Testis (tissue), 3 donors: ENCODE results near the gene CCDC177. TPM values are rescaled to one million over a fixed set of nuclear protein-coding genes. Genes with fewer than 3 reads are reported as not detected.
A peak's percentile ranks its signal among the peaks of the same experiment; 100 is the strongest.

Experiments used
- DNase-seq: peaks from one replicate; pipeline ENCODE4 v3.0.0-alpha.2; 2019
- H3K27ac ChIP-seq, 2 donors: fragments of 200-600 bp; sonication (generic); one replicate each; pipeline ENCODE4 v1.5.1; 2019
- H3K27me3 ChIP-seq: fragments of 200-600 bp; sonication (generic); one replicate; pipeline ENCODE4 v1.5.1; 2019
- H3K36me3 ChIP-seq: fragments of 200-600 bp; sonication (generic); one replicate; pipeline ENCODE4 v1.5.1; 2017; ENCODE audit warnings: low read depth; ENCODE audit errors: missing control alignments
- H3K4me1 ChIP-seq: fragments of 200-600 bp; sonication (generic); one replicate; pipeline ENCODE4 v1.5.1; 2019
- H3K4me3 ChIP-seq, 2 donors: fragments of 200-600 bp; sonication (generic); one replicate each; pipeline ENCODE4 v1.5.1; 2017 to 2019
- H3K9me3 ChIP-seq: fragments of 200-600 bp; sonication (generic); one replicate; pipeline ENCODE4 v1.5.1; 2017
- POLR2A ChIP-seq: fragments of 450-650 bp; IDR thresholded peaks from one replicate; pipeline ENCODE4 v1.6.1; 2017; ENCODE audit warnings: antibody characterized with exemption, mild to moderate bottlenecking, moderate library complexity
- WGBS, 2 donors: methylation state at CpG; one replicate each; pipeline ENCODE4 v1.1.5; 2018; 5-methylcytosine and 5-hydroxymethylcytosine counted together
- intact Hi-C: fragments of 100-400 bp; cut with DNase I; formaldehyde crosslinking; loops from one replicate; pipeline ENCODE4 v1.15.1; 2023; ENCODE audit warnings: low total_unique reads
- polyA plus RNA-seq: library from polyadenylated mRNA; stranded (reverse); fragments of 350-450 nt; fragmentation: Illumina TruSeq; extraction: RNeasy Lipid Tissue Mini Kit (QIAGEN cat#74804); gene quantifications from one replicate; pipeline ENCODE4 v1.2.3, GENCODE V29; 2014; ENCODE audit warnings: low read depth, low replicate concordance; ENCODE audit not compliant: insufficient read depth
- total RNA-seq, 2 donors: library from RNA; depleted of rRNA; stranded (reverse); fragments of >200 nt; gene quantifications; one replicate each; pipeline ENCODE4 v1.2.3, GENCODE V29; 2016
- TF ChIP-seq, protein P1 (sequence below), 3 experiments: fragments of 450-650 bp in 2 of 3; fragments of 200-600 bp in 1 of 3; sonication (generic) in 1 of 3; IDR thresholded peaks; one replicate each; pipeline ENCODE4 v1.5.1; 2016 to 2019; ENCODE audit warnings: antibody characterized with exemption in 3 of 3, mild to moderate bottlenecking in 2 of 3, moderate library complexity in 1 of 3

CCDC177 gene
- total and polyA plus RNA-seq, 3 donors from 2014 or later = 0.63 to 1.9 (median 1.7) TPM

DNA sequence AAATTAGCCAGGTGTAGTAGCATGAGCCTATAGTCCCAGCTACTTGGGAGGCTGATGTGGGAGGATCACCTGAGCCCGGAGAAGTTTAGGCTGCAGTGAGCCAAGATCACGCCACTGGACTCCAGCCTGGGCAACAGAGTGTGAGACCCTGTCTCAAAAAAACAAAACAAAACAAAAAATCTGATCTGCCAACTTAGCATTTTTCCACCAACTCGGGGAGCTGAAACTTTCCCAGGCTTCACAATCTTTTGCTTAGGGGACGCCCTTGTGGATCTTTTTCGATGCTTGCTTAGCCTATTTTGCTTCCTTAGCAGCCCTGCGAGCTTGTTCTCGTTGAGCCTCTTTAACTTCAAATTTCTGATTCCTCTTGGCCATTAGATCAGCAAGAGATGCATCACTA, 13.8 kb downstream of the CCDC177 start:
- Histone ChIP-seq H3K36me3 (no peaks in the 10 kb centered on the region), H3K4me1 (no peaks in the 10 kb centered on the region), H3K27me3 (no peaks in the 10 kb centered on the region), H3K27ac (no peak overlapping the region), H3K9me3 (no peaks in the 10 kb centered on the region), H3K4me3 (no peak overlapping the region)
- DNase-seq = no peak
- intact Hi-C loops = no loop called here
- 89 to 91% methylated on average over 7 of the region's 7 CpGs for WGBS, 2 donors
- TF ChIP-seq, protein P1, sequence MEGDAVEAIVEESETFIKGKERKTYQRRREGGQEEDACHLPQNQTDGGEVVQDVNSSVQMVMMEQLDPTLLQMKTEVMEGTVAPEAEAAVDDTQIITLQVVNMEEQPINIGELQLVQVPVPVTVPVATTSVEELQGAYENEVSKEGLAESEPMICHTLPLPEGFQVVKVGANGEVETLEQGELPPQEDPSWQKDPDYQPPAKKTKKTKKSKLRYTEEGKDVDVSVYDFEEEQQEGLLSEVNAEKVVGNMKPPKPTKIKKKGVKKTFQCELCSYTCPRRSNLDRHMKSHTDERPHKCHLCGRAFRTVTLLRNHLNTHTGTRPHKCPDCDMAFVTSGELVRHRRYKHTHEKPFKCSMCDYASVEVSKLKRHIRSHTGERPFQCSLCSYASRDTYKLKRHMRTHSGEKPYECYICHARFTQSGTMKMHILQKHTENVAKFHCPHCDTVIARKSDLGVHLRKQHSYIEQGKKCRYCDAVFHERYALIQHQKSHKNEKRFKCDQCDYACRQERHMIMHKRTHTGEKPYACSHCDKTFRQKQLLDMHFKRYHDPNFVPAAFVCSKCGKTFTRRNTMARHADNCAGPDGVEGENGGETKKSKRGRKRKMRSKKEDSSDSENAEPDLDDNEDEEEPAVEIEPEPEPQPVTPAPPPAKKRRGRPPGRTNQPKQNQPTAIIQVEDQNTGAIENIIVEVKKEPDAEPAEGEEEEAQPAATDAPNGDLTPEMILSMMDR (IDR thresholded peaks at IDR 0.05) = no peak
- TF ChIP-seq POLR2A = no peak

DNA sequence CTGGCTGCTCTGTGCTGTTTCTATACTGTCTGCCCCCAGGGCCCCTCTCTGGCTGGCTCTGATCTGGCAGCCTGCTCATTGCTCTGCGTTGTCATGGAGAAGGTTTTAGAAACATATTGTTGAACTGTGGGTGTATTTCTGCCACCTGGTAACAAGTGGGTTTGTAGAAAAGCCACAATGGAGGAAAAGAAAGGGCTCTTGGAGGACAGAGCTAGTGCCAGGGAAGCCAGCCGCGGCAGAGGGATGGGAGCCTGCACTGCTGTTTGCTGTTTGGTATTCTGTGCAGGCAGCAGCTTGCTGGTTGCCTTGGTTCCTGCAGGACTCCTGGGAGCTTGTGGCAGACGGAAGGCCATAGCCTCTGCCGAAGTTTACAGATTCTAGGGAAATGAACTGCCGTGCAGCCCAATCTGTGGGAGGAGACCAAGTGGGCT, 15.1 kb downstream of the CCDC177 start:
- 38 to 47% methylated on average over 6 of the region's 6 CpGs for WGBS, 2 donors

DNA sequence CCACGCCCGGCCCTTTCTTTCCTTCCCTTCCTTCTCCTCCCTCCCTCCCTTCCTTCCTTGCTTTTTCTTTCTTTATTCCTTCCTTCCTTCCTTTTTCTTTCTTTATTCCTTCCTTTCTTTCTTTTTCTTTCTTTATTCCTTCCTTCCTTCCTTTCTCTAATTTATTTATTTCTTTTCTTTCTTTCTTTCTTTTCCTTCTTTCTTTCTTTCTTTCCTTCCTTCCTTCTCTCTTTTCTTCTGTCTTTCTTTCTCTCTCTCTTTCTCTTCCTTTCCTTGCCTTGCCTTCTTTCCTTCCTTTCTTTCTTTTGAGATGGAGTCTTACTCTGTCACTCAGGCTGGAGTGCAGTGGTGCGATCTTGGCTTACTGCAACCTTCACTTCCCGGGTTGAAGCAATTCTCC, 15.9 kb downstream of the CCDC177 start:
- no peak for DNase-seq
- no peak overlapping the region for H3K4me3 ChIP-seq
- WGBS, 2 donors = 89 to 91% methylated on average over 4 of the region's 4 CpGs
- no peak overlapping the region for H3K27ac ChIP-seq
- no peaks in the 10 kb centered on the region for H3K36me3 ChIP-seq
- TF ChIP-seq, protein P1 (IDR thresholded peaks at IDR 0.05) = no peak
- TF ChIP-seq POLR2A = no peak
- H3K9me3 ChIP-seq = no peaks in the 10 kb centered on the region
- intact Hi-C loops = no loop called here
- no peaks in the 10 kb centered on the region for H3K27me3 ChIP-seq
- no peaks in the 10 kb centered on the region for H3K4me1 ChIP-seq

More for the DNA sequence above, 15.1 kb downstream of the CCDC177 start:
- intact Hi-C loops = no loop called here
- H3K4me1 ChIP-seq = no peaks in the 10 kb centered on the region
- no peak for DNase-seq
- H3K27ac ChIP-seq = no peak overlapping the region
- H3K27me3 ChIP-seq = no peaks in the 10 kb centered on the region
- no peaks in the 10 kb centered on the region for H3K36me3 ChIP-seq
- H3K9me3 ChIP-seq = no peaks in the 10 kb centered on the region
- H3K4me3 ChIP-seq = no peak overlapping the region
- TF ChIP-seq POLR2A = no peak
- TF ChIP-seq, protein P1 (IDR thresholded peaks at IDR 0.05) = no peak

DNA sequence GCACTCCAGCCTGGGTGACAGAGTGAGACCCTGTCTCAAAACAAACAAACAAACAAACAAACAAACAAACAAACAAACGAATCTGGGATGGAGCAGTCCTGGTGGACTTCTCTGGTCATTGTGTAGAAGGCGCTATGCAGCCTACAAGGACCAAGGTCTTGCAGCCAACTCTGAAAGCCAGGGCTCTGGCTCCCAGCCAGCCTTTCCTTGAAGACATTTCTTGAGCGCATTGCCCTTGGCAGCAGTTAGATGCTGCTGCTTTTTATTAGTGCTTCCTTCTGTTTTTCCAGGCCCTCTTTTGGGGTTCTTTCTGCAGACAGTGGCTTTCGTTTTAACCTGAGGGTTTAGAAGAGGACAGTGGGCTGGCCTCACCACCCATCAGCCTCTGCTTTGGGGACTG, 20.2 kb downstream of the CCDC177 start:
- Histone ChIP-seq H3K27me3 (no peaks in the 10 kb centered on the region), H3K4me1 (no peaks in the 10 kb centered on the region), H3K27ac (no peak overlapping the region), H3K4me3 (no peak overlapping the region), H3K36me3 (no peaks in the 10 kb centered on the region), H3K9me3 (no peaks in the 10 kb centered on the region)
- intact Hi-C loops = no loop called here
- WGBS, 2 donors = 61 to 62% methylated on average over 4 of the region's 4 CpGs
- TF ChIP-seq POLR2A = no peak
- TF ChIP-seq, protein P1 (IDR thresholded peaks at IDR 0.05) = no peak
- DNase-seq = peak; percentile 23

DNA sequence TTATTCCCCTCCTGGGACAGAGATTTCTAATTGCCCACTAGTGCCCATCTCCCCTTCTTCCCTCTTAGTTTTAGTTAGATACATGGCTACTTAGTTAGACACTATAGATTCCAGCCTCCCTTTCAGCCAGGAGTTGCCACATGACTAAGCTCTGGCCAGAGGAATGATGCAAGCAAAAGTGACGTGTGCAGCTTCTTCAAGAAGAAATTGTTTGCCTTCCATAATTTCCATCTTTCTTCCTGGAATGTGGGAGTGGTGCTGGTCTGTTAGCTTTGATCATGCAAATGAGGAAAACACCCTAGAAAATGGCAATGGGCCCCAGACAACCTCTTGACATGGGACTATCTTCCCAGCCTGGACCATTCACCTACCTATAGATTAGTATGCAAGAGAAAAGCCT, 21.4 kb downstream of the CCDC177 start:
- H3K4me1 ChIP-seq = no peaks in the 10 kb centered on the region
- no peak overlapping the region for H3K4me3 ChIP-seq
- no peaks in the 10 kb centered on the region for H3K27me3 ChIP-seq
- DNase-seq = no peak
- TF ChIP-seq, protein P1 (IDR thresholded peaks at IDR 0.05) = no peak
- TF ChIP-seq POLR2A = no peak
- no peaks in the 10 kb centered on the region for H3K9me3 ChIP-seq
- no peak overlapping the region for H3K27ac ChIP-seq
- 67 to 85% methylated on average over 1 of the region's 1 CpG for WGBS, 2 donors
- intact Hi-C loops = no loop called here
- H3K36me3 ChIP-seq = no peaks in the 10 kb centered on the region
